Right forelimb (tissue), 1 donor: ENCODE results near the gene AHDC1.
A peak's percentile ranks its signal among the peaks of the same experiment; 100 is the strongest.

ENCODE experiments used
- DNase-seq: peaks from one replicate; pipeline ENCODE4 v3.0.0-alpha.2; 2018

Gene AHDC1

DNA sequence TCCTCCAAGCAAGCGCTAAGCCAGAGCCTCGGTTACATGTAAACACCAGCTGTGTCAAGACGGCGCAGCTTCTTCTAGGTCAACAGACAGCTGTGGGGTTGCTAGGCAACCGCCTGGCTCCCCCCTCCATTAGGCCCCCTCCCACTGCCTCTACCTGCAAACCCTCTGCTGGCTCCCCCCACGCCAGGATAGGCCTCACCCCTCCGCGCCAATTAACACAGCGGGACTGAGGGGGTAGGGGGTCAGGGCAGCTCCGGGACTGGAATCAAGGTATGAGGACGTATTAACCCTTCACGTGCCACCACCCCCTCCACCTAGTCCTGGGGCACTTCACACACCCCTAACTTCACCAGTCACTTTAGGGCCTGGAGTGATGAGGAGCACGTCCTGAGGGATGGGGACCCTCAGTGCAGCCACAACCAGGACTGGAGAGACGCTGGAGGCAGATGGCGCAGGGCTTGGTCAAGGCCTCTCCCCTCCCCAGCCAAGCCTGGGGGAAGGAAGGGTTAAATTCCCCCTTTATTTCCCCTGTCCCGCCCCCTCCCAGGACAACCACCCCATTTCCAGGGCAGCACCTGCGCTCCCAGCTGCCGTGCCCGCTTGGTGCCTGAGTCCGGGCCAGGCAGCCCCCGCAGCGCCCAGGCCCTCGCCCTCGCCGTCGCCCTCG, 76.6 kb downstream of the AHDC1 start:
- DNase-seq: peak; percentile 88

DNA sequence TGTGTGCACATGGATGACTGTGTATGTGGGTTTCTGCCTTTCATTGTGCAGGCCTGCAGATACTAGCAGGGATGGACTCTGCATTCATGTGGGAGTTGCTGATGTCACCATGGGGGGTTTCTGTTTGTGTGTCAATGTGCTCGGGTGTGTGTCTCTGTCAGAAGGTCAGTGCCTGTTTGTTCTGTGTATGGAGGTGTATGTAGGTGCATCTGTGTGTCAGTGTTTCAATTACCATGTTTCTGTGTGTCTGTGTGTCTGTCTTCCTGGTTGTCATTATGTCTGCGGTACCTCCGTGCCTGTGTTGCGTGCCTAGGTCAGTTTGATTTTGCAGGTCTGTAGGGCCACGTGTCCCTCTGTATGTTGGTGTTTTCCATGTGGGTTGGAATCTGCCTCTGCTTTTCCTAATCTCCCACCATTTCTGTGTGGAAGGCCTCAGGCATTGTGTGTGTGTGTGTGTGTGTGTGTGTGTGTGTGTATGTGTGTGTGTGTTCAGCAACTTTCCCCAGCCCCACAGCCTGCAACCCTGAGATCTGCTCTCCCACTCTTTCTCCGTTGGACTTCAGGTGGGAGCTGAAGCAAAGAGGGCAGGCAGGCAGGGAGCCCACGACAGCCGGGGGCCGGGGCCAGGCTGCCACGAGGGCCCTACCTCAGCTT, 77.2 kb downstream of the AHDC1 start:
- DNase-seq: no peak

DNA sequence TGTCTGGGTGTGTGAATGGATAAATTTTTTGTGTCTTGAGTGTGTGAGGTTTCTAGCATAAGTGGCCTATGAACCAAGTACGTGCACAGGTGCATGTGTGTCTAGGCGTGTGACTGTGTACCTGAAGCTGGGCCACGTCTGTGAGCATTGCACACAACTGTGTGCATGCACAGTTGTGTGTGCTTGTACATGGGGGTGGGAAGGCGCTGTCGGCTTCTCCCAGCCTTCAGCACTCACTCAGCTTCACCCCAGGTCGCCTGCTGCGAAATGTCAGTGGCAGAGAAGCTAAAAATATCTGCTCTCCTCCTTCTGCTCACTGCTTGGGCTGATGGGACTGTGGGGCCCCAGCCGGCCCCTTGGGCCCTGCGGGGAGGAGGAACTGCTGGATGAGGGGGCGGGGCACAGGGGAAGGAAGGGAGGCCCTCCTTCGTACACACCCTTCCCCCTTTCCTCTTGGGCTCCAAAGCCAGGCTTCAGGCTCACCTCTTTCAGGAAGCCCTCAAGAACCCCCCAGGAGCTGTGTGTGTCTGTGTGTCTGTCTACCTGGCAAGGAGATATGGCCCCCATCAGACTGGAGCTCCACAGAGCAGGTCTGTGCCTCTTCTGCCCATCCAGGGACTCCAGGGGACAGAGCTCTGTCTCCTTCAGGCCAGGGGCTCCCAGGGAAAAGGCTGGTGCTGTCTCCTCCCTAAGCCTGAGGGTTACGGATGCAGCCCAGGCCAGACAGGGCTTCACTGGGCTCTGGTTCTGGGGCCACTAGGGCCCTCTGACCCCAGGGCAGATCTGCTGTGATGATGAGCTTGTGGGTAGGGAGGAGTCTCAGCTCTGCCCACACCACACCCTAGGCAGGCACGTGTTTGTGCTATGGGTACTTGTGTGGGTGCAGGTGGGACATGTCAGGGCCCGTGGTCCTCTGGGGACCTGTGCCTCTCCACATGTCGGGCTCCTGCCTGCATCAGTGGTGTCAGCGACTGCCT, 78.4 kb downstream of the AHDC1 start:
- peak; percentile 80 for DNase-seq

DNA sequence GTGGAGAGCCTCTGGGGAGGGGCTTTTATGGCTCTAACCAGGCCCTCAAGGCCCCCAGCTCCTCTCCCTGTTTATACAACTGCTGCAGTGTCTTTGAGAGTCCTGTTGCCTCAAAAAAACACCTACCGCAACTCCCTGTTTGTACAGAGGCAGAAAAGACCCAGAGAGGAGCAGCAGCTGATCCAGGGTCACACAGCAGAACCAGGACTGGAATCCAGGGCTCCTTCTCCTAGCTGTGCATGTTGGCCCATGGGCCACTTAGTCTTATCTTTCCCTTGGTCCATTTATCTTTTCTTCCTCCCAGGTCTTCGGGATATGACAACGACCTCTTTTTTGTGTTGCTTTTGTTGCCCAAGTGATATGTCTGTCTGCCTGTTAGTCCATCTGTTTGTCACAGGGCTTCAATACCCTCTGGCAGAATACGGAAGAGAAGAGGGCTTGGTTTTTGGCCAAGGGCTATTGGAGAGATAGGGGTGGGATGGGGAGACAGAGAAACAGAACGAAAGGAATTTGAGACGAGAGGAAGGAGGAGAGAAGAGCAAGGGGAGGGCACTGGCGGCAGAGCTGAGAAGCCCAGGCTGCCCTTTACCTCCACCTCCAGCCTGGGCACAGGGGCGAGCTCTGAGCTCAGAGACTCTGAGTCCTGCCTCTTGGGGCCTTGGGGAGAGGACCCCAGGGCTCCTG, 80.5 kb downstream of the AHDC1 start:
- DNase-seq: no peak

DNA sequence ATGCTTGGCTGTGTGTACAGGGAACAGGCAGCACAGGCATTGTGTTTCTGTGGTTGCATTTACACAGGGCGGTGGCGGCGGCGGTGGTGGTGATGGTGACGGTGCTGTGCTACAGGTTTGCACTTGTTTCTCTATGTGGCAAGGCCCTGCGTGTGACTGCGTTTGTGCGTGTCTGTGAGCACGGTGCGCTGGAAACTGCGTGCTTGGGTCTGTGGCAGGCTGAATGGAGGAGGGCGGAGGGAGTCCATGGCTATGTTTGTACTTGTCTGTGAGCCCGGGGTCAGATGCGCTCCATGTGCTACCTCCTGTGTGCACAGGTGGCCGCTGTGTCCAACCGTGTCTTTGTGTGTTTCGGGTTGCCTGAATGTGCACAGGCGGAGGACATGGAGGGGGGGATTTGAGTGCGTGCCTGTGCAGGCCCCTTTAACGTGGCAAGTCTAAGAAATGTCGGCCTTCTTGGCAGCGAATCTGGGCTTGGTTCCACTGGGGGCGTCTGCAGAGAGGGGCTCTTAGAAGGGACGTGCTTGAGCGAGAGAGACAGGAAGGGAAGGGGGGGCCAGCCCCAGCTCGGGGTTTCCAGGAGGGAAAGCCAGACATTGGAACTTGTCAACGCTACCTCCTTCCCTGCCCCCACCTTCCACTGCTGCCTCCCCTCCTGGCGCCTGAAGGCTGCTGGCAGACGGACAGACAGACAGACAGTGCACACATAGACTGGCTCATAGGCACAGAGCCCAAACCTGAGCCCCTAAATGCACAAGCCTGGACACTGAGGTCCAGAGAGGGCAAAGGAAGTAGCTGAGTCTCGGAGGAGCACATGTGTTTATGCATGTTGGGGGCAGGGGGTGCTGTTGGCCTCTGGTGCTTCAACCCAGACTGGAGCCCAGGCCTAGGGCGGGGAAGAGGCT, 81.3 kb downstream of the AHDC1 start:
- DNase-seq: peak; percentile 90

DNA sequence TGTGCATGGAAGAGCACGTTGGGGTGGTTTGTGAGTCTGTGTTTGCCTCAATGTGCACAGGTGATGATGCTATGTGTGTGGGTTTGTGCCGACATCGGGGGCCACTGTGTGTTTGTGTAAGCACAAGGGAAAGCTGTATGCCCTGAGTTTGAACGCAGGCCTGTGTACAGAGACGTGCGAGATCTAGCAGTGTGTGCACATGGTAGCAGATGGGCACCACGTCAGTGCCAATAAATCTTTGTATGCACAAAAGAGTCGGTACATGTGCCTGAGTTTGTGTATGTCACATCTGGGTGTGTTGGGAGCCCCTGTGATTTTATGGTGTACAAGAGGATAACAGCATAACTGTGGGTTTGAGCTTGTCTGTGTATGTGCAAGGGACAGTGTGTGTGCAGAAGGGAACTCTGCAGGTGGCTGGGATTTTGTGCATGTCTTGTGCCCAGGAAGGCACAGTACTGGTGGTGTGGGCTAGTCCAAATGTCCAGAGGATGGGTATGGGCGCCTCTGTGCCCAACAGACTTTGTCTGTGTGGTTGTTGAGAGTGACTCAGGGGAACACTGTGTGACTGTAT, 82.0 kb downstream of the AHDC1 start:
- no peak for DNase-seq

DNA sequence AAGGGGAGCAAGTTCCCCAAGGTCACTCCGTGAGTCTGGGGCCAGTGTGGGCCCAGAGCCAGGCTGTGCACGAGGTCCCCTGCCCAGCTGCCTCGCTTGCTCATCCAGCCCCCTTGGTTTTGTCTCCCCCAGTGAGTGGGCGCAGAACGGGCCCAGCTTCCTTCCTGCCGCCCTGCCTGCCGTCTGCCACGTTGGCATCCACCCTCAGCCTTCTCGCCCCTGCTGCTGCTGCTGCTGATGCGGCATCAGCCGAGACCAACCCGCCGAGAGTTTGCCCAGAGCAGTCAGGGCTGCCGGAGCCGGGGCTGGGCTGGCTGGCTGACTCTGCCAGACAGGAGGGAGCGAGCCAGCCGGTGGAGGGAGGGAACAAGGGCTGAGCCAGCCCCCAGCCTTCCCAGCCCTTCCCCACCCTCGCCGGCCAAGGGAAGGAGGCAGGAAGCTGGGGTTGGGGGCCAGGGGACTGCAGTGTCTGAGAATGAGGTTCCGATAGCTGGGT, 82.6 kb downstream of the AHDC1 start:
- peak; percentile 69 for DNase-seq

DNA sequence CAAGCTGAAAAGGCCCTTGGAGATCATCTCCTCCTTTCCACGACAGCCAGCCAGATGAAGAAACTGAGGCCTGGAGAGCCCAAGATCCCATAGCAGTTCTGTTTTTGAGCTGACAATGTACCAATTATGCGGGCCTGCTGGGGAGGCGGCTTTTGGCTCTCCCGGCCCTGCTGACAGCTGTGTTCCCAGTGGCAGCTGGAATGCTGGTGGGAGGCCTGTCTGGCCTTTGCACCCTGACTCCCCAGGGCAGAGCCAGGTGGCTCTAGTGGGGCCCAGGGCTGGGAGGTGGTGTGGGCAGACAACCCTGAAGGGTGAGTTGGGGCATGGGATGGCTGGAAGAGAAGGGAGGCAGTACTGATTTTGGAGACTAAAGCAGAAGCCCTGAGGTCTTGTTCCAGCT, 83.3 kb downstream of the AHDC1 start:
- peak; percentile 72 for DNase-seq

DNA sequence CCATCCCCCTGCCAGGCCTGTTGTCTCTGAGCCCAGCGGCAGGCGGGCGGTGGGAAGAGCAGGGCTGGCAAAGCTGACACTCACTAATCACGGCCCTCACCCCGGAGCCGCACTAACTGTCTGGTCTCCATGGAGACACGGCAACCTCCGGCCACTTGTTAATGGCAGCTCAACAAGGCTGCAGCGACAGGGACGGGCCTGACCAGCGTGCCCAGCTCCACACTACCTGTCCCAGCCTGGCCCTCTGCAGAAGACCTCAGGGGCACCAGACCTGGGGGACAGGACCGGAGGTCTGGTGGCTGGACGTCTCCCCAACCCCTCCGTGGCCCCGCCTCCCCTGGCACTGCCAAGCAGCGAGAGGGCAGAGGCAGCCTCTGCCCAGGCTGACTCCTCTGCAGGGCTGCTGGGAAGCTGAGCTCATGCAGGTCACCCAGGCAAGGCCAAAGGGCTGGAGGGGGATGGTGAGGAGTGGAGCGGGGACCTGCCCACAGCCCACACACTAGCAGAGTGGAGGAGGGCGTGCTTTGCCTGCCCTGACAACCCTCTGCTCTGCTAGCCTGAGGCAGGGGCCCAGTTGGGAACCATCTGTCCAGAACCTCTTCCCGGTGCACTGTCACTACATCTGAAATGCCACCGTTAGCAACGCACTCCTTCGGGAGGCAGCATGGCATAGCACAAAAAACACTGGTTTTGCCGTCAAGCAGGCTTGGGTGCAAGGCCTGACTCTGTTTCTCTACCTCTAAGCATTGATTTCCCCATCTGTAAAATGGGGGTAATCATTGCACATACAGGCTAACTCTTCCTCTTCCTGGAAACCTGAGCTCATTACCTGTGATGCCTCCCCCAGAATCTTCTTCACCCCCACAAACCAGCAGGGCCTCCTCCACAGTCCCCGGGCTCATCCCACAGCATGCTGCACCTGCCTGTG, 84.3 kb downstream of the AHDC1 start:
- DNase-seq: peak; percentile 60

DNA sequence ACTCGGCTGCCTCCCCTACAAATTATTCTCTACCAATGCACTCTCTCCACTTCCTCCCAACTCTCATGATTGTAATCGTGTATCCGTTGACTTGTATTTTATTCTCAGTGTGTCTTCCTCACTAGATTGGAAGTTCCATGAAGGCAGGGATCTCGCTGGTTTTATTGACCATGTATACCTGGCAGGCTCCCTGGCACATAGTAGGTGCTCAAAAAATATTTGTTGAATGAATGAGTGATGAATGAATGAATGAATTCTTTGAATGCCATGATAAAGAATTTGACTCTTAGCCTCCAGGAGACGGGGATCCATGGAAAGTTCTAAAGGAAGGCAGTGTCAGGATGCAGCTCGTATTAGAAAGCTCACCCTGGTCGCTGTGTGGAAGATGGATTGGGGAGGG, 85.1 kb downstream of the AHDC1 start:
- DNase-seq: no peak

DNA sequence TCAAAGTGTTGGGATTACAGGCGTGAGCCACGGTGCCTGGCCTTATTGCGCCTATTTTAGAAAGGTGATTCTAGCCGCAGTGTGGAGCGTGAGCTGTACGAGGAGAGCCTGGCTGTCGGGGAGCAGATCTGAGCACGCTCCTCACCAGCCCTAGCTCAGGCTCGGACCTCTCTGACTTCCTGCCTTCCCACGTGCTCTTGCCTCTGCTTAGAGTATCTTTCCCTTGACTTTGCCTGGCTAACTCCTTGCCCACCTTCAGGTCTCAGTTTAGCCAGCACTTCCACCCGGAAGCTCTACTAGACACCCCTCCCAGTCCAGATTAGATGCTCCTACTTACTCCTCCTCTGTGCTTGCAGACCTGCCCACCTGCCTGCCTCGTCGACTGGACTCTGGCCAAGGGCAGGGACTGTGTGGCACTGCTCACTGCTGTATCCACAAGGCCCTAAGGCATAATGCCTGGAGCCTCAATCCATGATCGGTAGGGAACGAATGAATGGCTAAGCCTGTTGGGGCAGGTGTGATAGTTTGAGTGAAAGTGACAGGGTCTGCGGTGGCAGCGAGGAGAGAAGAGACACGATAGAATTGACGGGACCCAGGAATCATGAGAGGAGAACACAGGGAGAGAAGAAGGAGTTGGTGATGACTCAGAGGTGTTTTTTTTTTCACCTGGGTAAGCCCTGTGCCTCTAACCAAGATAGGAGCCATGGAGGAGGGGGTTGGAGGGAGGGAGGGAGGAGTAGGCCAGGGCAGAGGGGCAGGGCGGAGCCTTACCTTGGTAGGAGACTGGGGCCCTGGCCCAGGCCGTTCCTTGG, 85.8 kb downstream of the AHDC1 start:
- no peak for DNase-seq

DNA sequence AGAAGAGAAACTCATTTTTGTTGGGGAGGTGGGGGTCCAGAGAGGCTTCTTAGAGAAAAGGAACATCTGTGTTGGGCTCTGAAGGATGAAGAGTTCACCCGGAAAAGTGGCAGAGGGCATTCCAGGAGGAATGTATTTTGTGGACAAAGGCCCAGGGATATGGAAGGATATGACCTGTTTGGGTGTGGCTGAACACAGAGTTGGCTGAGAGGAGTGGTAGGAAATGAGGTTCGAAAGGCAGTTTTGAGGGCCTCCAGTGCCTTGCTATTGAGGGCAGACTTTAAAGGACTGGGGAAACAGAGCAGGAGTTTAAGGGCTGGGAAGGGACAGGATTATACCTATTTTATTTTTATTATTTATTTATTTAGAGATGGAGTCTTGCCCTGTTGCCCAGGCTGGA, 86.6 kb downstream of the AHDC1 start:
- DNase-seq: no peak

DNA sequence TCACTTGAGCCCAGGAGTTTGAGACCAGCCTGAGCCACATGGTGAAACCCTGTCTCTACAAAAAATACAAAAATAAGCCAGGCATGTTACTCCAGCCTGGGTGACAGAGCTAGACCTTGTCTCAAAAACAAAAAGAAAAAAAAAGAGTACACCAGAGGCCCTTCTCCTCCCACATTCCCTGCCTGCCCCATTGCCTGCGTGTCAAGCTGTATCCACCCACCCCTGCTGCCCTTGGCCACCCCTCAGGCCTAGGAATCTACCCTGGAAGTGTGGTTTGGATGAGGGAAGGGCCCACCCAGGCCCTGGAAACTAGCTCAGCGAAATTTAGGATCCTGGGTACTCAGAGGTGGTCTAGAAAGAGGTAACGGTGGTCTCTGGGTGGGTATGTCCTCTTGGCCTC, 88.3 kb downstream of the AHDC1 start:
- DNase-seq: no peak

DNA sequence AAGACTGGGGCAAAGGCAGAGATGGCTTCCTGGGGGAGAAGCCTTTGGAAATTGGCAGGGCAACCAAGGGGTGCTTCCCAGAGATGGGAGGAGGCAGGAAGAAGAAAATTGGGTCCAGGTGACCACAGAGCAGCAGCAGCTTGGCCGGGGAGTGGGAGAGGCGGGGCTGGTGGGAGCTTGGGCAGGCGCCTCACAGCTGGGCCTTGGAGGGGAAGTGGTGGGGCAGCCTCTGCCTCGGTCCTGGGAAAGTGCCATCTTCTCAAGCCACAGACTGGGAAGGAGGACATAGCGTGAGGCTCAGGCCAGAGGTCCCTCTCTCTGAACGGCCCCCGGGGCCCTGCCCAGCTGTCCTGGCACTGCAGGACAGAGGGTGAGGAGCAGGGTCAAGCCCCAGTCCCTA, 90.0 kb downstream of the AHDC1 start:
- DNase-seq: no peak

DNA sequence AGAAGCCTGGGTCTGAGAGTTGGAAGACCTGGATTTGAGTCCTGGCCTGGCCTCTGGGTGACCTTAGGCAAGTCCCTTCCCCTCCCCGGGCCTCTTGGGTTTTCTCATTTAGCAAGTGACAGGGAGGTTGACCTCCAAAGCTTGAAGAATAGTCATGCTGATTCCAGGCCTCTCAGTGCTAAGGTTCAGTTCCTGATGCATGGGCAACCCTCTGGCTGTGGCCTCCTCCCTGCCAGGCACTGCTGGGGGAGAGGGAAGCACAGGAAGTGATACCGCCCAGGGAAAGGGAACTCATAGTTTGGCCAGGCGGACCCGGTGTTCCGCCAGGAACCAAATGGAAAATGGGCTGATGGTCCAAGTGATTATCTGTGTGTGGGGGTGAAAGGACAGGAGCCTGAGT, 90.4 kb downstream of the AHDC1 start:
- no peak for DNase-seq

DNA sequence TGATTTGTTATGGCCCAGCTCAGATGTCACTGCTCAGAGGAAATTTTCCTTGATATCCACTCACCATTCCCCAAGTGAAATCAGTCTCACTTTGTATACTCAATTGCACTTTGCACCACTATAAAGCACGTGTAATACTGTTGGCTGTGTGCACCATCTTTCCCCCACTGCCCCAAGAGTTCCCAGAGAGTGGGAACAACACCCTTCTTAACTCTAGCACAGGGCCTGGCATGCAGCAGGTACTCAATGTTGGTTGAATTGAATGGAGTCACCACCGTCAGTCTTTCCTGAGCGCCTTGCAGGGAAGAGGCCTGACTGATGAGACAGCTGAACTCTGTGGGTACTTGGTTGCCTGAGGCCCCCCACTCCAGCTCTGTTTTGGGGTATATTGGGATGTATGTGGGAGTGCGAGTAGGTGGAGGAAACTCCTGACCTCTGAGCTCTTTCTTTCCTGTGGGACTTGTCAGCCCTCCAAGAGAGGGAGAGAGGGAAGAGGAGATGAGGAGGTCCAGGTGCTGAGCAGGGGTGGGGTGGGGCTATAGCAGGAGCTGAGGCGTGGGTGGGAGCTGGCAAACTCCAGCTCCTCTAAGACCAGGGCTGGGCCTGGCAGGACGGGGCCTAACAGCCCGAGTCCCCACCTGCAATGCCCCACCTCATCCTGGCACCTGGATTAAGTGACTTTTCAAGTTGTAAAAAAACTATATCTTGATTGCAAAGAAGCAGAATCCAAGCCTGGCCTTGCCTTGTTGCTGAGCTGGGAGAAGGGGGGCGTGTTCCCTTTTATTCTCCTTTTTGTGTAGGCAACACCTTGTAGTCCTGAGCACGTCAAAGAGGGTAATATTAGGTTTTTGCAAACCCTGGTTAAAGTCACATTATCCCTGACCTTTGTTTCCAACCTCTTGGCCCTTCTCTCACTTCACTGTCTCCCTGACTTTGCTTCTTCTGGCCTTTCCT, 94.5 kb downstream of the AHDC1 start:
- DNase-seq: peak; percentile 41

DNA sequence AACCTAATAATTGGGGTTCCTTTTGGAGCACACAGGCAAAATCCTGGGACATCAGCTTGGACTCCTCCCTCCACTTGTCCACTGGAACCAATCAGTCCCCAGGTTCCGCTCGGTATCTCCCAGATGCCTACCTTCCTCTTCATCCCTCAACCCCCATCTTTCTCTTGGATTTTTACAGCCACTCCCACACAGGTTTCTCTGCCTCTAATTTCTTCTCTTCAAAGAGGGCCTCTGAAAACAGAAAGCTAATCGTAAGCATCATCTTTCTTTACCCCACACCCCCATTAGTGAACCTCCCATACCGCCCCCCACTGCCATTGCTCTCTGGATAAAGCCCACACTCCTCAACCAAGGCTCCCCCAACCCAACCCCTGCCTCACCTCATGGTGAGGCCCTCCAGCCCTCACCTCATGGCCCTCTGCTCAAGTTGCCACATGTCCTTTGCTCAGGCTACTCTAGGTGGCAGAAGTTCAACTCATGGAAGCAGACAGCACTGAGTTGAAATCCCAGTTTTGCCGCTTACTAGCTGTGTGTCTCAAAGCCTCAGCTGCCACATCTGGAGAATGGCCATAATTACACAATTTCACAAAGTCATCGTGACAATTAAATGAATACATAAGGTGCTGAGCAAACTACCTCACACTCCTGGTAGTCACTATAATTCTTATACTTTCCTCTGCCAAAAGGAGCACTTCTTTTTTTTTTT, 95.8 kb downstream of the AHDC1 start:
- no peak for DNase-seq

DNA sequence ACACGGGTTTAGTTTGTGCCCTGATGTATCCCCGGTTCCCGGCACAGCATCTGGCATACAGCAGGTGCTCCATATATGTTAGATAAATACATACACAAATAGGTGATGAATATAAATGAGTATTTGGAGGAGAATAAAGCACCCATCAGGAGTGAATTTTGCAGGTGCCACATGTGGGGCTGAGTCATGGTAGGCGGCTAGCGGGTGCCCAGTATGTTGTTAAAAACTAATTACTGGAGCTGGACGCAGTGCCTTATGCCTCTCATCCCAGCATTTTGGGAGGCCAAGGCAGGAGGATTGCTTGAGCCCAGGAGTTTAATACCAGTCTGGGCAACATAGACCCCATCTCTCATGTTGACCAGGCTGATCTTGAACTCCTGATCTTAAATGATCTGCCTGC, 97.2 kb downstream of the AHDC1 start:
- no peak for DNase-seq
